Glutamatergic neuron (in vitro differentiated cells): ENCODE results near the gene CLRN1. TPM values are rescaled to one million over a fixed set of nuclear protein-coding genes. Genes with fewer than 3 reads are reported as not detected.

Source experiments
- DNase-seq: peaks from one replicate; pipeline ENCODE4 v3.0.0; 2022
- H3K27ac Mint-ChIP-seq: one replicate; pipeline ENCODE4 v1.8.0; 2020; ENCODE audit warnings: mild to moderate bottlenecking, mixed read lengths, inconsistent platforms; ENCODE audit not compliant: unreplicated experiment
- H3K27me3 Mint-ChIP-seq: one replicate; pipeline ENCODE4 v1.8.0; 2020; ENCODE audit warnings: mild to moderate bottlenecking, moderate library complexity, mixed read lengths, inconsistent platforms; ENCODE audit not compliant: unreplicated experiment
- H3K36me3 Mint-ChIP-seq: one replicate; pipeline ENCODE4 v1.8.0; 2020; ENCODE audit warnings: mild to moderate bottlenecking, mixed read lengths, inconsistent platforms; ENCODE audit not compliant: unreplicated experiment
- H3K4me1 Mint-ChIP-seq: one replicate; pipeline ENCODE4 v1.8.0; 2020; ENCODE audit warnings: mild to moderate bottlenecking, low read depth, mixed read lengths, inconsistent platforms; ENCODE audit not compliant: unreplicated experiment
- H3K4me3 Mint-ChIP-seq: one replicate; pipeline ENCODE4 v1.8.0; 2020; ENCODE audit warnings: mild to moderate bottlenecking, mixed read lengths, inconsistent platforms; ENCODE audit not compliant: unreplicated experiment
- H3K9me3 Mint-ChIP-seq: one replicate; pipeline ENCODE4 v1.8.0; 2020; ENCODE audit warnings: mild to moderate bottlenecking, moderate library complexity, mixed read lengths, inconsistent platforms; ENCODE audit not compliant: unreplicated experiment
- CTCF ChIP-seq: fragments of 200-600 bp; sonication (generic); IDR thresholded peaks from one replicate; pipeline ENCODE4 v1.5.0; 2021; ENCODE audit not compliant: partially characterized antibody, unreplicated experiment
- total RNA-seq: library from RNA; stranded (reverse); fragmentation: NEBNext Ultra II Directional; extraction: Animal tissue kit (Norgen Biotek cat#: 25700); gene quantifications from one replicate; pipeline ENCODE4 v1.2.1, GENCODE V29; 2021; ENCODE audit not compliant: unreplicated experiment

The CLRN1 gene
- total RNA-seq, 1 donor from 2014 or later = not detected

- H3K9me3 Mint-ChIP-seq = no peaks in the 10 kb centered on the region
- no peak for DNase-seq
These were observed 74.3 kb downstream of the CLRN1 start for GRCh38 chr3:150898046-150898754.

DNA sequence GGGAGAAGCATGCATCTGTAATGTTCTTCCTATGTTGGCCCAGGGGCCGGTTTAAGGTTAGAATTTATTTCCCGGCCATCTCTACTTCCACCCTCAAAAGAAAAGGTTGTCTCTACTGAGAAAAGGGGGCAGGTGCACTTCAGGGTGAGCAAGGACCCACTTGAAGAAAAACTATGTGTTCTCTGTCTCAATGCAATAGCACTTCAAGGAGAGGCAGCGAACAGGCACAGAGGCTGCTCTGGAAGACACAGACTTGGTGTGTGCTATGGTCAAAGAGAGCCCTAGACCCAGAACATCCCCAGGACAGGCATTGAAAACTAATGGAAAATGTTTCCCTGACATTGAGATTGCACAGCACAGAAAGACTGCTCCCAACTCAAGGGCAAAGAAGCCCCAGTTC, 74.9 kb downstream of the CLRN1 start:
- Mint-ChIP-seq H3K27me3 (no peaks in the 10 kb centered on the region), H3K9me3 (no peaks in the 10 kb centered on the region), H3K36me3 (no peaks in the 10 kb centered on the region), H3K4me3 (no peak overlapping the region), H3K4me1 (no peaks in the 10 kb centered on the region), H3K27ac (no peak overlapping the region)
- DNase-seq = no peak
- no peak for TF ChIP-seq CTCF

More at GRCh38 chr3:150898046-150898754, 74.3 kb downstream of the CLRN1 start:
- Mint-ChIP-seq H3K36me3 (no peaks in the 10 kb centered on the region), H3K4me3 (no peak overlapping the region), H3K27ac (no peak overlapping the region), H3K4me1 (no peaks in the 10 kb centered on the region), H3K27me3 (no peaks in the 10 kb centered on the region)
- no peak for TF ChIP-seq CTCF

DNA sequence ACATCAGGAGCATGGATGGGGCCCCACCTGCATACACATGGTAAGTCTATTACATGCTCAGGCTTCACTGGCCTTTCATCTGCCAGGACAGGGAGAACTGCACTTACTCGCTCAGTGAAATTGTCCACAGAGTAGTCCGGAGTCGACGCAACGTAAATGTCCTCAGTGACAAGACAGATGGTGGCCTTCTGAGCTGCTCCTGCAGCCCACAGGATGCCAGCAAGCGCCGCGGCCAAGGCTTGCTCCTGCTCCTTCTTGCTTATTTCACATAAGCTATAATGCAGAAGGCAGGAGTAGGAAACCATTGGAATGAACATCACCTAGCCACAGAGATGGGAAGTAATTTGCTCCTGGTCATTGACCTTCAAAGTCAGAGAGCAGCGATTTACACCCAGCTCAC, 81.7 kb downstream of the CLRN1 start:
- Mint-ChIP-seq H3K27ac (no peak overlapping the region), H3K4me1 (no peaks in the 10 kb centered on the region), H3K9me3 (no peaks in the 10 kb centered on the region), H3K36me3 (no peaks in the 10 kb centered on the region), H3K4me3 (no peak overlapping the region), H3K27me3 (no peaks in the 10 kb centered on the region)
- DNase-seq = no peak
- no peak for TF ChIP-seq CTCF

GRCh38 chr3:150890295-150890694, 82.2 kb downstream of the CLRN1 start:
- H3K4me1 Mint-ChIP-seq = no peaks in the 10 kb centered on the region
- DNase-seq = no peak
- no peaks in the 10 kb centered on the region for H3K27me3 Mint-ChIP-seq
- H3K9me3 Mint-ChIP-seq = peaks cover 4% of the 10 kb centered on the region
- no peaks in the 10 kb centered on the region for H3K36me3 Mint-ChIP-seq
- H3K4me3 Mint-ChIP-seq = no peak overlapping the region
- TF ChIP-seq CTCF = no peak
- H3K27ac Mint-ChIP-seq = no peak overlapping the region

- Mint-ChIP-seq H3K27ac (no peak overlapping the region), H3K4me3 (no peak overlapping the region), H3K27me3 (no peaks in the 10 kb centered on the region), H3K36me3 (no peaks in the 10 kb centered on the region), H3K4me1 (no peaks in the 10 kb centered on the region), H3K9me3 (peaks cover 4% of the 10 kb centered on the region)
- TF ChIP-seq CTCF = no peak
- DNase-seq = no peak
These were observed 83.4 kb downstream of the CLRN1 start for GRCh38 chr3:150889106-150889505.
